ENCODE data around the gene EFHD1.
"Not testable (repeated sequence)": the region's sequence is repeated elsewhere in the genome, so short reads cannot be mapped to it uniquely, and the experiment has no call there.

EFHD1 gene

DNA sequence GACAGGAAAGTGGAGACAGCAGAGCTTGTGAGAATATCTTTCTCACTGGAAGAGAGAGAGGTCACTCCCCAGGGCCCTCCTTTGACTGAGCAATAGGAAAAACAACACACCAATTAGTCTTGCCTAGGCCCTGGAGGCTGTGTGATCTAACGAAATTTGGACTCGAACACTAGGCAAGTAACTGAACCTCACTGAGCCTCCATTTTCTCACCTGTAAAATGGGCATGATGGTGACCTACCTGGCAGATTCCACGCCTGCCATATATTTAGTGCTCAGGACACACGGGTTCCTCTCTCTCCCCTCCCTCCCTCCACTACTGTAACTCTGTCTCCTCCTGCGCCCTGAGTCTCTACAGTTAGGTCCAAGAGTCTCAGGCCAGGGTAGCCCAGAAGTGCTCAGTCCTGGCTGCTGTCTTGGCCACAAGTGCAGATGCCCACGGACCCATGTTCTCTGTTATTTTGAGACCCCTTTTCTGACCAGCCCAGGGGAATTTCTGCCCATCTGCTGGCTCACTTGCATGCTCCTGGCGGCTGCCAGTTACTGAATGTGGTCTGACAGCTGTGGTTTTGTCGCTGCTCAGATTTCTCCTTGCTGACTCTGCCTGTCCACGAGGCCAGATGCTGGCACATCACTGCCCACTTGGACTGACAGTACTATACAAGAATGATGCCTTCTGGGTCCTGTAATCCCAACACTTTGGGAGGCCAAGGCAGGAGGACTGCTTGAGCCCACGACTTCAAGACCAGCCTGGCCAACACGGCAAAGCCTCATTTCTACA, 54.2 kb downstream of the EFHD1 start:
- DNase-seq (ENCODE audit: low read depth), result no peak
- H3K4me3 ChIP-seq (ENCODE audit: control insufficient read depth, low read depth, low read length), result no peak overlapping the region
- no peak for TF ChIP-seq CTCF (conservative IDR thresholded peaks at IDR 0.05; ENCODE audit: control insufficient read depth, insufficient read depth, low read depth, low read length)

DNA sequence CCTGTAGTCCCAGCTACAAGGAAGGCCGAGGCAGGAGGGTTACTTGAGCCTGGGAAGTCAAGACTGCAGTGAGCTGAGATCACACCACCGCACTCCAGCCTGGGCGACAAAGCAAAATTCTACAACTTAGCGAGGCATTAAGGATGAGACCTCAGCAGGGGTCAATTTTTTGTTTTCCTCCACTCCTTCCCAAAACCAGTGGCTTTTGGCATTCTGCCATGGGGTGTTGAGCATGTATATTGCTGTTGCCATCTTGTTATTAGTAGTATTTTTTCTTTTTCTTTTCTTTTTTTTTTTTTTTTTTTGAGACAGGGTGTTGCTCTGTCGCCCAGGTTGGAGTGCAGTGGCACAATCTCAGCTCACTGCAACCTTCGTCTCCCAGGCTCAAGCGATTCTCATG, 54.8 kb downstream of the EFHD1 start:
- no peak overlapping the region for H3K4me3 ChIP-seq (ENCODE audit: control insufficient read depth, low read depth, low read length)
- no peak for TF ChIP-seq CTCF (conservative IDR thresholded peaks at IDR 0.05; ENCODE audit: control insufficient read depth, insufficient read depth, low read depth, low read length)
- DNase-seq (ENCODE audit: low read depth), result no peak

DNA sequence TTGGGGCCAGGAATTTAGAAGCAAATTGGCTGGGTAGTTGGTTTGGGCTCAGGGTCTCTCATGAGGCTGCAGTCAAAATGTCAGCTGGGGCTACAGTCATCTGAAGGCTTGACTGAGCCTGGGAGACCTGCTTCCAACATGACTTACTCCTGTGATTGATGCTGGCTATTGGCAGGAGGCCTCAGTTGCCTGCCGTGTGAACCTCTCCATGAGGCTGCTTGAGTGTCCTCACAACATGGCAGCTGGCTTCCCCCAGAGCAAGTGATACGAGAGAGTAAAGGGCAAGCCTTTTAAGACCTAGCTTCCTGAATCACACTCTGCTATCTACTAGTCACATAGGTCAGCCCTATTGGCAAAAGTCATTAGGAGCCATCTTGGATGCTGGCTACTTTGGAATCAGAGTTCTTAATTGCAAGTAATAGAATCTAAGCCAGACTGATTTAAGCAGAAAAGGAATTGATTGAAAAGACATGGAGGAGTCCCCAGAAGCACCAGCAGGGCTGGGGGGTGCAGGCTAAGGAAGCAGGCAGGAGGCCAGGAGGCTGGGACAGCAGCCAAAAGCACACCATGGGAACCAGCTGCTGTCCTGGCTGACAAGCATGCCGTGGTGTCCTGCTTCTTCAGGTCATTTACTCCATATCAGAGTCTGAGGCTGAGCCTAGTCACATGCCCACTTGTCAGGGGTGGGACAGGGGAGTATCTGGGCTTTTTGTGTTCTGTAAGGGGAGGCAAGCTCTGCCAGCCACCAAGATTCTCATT, 55.9 kb downstream of the EFHD1 start:
- TF ChIP-seq CTCF (conservative IDR thresholded peaks at IDR 0.05; ENCODE audit: control insufficient read depth, insufficient read depth, low read depth, low read length), result no peak
- DNase-seq (ENCODE audit: low read depth), result peak; percentile 40
- no peak overlapping the region for H3K4me3 ChIP-seq (ENCODE audit: control insufficient read depth, low read depth, low read length)

- not testable (repeated sequence) for DNase-seq (ENCODE audit: low read depth)
These were observed 57.7 kb downstream of the EFHD1 start for GRCh38 chr2:232691117-232691516.

DNA sequence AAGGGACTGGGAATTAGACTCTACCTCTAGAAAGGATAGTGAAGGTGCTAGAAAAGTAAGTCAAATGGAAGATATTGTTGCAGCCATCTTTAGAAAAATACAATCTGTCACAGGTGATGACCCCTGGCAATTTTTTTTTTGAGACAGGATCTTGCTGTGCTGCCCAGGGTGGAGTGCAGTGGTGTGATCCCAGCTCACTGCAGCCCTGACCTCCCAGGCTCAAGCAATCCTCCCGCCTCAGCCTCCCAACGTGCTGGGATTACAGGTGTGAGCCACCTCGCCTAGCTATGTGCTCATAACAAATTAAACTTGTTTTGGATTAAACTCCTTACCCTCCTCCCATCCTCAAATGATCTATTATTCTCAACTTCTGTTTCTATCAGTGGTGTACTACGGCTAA, 59.9 kb downstream of the EFHD1 start:
- no peak overlapping the region for H3K4me3 ChIP-seq (ENCODE audit: control insufficient read depth, low read depth, low read length)
- TF ChIP-seq CTCF (conservative IDR thresholded peaks at IDR 0.05; ENCODE audit: control insufficient read depth, insufficient read depth, low read depth, low read length), result no peak
- no peak for DNase-seq (ENCODE audit: low read depth)

More at GRCh38 chr2:232691117-232691516, 57.7 kb downstream of the EFHD1 start:
- not testable (repeated sequence) for H3K4me3 ChIP-seq (ENCODE audit: control insufficient read depth, low read depth, low read length)

- no peak for TF ChIP-seq CTCF (conservative IDR thresholded peaks at IDR 0.05; ENCODE audit: control insufficient read depth, insufficient read depth, low read depth, low read length)
- H3K4me3 ChIP-seq (ENCODE audit: control insufficient read depth, low read depth, low read length), result peak overlapping the region; percentile 95
- no peak for DNase-seq (ENCODE audit: low read depth)
These were observed 63.2 kb downstream of the EFHD1 start for GRCh38 chr2:232696609-232697058.
